HG02970 (cell line): ENCODE data around the gene OXSR1.
"Not testable (repeated sequence)": the region's sequence is repeated elsewhere in the genome, so short reads cannot be mapped to it uniquely, and the experiment has no call there.

Source experiments
- ATAC-seq: cut with Tn5 transposase; IDR thresholded peaks from one replicate; pipeline ENCODE4 v1.9.1; 2021; ENCODE audit warnings: mild to moderate bottlenecking, moderate library complexity, moderate number of reproducible peaks; ENCODE audit not compliant: unreplicated experiment, low FRiP score

OXSR1 gene

DNA sequence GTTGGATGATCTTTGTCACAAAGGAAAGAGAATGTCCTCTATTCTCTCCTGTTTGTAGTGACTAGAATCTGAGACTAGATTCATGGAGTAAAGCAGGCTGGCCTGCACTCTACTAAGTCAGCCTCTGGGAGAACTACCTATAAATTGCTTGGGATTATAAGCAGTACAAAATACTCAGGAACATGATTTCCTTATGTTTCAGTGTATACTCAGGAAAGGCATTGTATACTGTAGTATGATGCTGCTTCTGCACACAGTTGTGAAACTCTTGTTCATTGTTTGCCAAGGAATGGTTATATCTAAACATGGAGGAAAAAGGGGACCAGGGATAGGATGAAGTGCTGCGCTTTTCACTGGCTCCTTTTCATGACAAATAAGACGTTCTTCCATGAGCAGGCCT lies 49.2 kb downstream of the OXSR1 start:
- no peak for ATAC-seq

DNA sequence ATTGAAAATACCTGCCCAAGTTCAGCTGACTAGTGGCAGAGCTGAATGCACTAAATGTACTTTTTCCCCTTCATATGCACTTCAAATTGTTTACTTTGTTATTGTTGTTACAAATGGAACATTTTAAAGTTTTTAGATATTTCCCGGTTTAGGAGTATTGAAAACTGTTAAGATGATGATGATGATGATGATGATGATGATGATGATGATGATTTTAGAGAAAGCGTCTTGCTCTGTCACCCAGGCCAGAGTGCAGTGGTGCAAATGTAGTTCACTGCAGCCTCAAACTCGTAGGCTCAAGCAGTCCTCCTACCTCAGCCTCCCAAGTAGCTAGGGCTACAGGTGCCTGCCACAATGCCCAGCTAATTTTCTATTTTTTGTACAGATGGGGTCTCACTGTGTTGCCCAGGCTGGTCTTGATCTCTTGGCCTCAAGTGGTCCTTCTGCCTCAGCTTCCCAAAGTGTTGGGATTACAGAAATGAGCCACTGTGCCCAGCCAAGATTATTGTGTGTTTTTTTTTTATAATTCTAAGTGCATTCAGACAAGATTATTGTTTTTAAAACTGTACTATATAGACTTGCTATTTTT lies 54.4 kb downstream of the OXSR1 start:
- no peak for ATAC-seq

DNA sequence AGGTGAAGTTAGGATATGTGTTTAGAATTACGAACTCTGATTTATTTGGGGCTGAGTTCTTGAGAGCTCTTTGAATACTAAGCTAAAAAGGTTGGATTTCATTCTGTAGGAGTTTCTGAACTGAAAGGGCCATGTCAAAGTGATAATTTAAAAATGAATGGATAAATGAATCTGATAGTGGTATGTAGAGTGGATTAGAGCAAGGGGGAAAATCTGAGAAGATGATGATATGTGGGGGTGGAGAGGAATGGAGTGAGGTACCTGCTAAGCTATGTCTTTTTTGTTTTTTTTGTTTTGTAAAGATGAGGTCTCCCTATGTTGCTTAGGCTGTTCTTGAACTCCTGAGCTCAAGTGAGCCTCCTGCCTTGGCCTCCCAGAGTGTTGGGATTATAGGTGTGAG lies 55.7 kb downstream of the OXSR1 start:
- no peak for ATAC-seq

DNA sequence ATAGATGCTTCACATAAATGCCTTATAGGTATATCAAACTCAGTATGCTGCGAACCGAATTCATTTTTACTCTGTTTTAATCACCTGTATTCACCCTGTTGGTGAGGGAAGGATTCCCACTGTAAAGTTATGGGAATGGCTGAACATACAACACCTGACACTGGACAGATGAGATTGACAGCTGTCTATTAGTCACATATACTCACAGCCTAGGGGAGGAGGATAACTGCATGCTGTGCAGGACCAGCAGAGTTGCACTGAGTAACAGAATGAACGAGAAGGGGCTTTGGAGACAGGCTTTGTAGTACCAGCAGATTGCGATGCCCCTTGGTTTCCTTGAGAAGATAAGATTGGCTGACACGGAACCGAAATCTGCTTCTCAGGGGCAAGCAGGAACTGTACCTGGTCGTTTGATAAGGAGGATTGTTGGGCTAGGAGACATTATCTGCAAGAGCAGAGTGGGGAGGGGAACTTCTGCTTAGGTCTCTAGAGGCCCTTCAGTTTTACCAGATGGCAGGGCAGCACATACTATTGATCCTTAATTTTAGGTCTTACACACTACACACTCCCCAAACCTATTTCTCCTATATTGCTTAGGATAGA lies 56.8 kb downstream of the OXSR1 start:
- no peak for ATAC-seq

DNA sequence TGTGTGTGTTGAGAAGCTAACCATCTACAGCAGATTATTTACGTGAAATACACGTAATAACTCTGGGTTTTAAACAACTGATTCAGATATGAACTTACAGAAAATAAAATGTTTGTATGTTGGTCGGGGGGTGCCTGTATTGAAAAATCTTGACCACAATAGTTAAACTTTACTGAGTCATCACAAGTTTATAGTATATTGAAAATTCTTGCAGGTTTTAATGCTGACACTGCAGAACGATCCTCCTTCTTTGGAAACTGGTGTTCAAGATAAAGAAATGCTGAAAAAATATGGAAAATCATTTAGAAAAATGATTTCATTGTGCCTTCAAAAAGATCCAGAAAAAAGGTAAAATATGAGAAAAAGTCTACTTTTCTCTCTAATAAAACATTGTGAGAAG lies 59.0 kb downstream of the OXSR1 start:
- ATAC-seq = no peak

DNA sequence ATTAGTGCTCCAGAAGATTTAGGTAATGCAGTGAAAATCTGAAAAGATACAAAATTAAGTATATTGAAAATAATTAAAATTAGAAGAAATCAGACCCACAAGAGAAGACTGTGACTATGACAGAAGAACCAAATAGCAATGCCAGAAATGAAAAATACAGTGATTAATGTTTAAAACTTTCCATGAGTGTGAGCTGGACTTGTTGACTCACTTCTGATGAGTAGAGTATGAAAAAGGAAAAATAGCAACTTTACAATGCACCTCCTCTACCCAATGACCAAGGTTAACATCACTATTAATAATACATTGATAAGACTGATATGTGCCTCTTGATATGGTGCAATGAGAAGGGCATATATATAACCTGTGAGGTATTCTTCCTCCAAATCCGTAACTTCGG lies 60.9 kb downstream of the OXSR1 start:
- no peak for ATAC-seq

DNA sequence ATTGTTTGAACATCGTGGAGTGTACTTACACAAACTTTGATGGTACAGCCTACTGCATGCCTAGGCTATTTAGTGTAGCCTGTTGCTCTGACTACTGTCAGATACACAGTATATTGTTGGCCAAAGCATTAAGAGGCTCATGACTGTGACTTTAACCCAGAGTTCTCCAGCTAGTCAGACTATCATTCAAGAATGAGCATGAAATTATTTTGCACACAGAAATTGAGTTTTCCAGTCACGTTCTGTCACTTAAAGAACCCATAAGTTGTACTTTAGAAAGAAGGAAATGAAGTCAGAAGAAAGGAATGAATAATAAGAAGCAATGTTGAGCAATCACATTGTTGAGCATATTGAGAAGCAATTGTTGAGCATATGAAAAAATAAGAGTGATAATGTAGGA lies 62.7 kb downstream of the OXSR1 start:
- ATAC-seq = no peak

DNA sequence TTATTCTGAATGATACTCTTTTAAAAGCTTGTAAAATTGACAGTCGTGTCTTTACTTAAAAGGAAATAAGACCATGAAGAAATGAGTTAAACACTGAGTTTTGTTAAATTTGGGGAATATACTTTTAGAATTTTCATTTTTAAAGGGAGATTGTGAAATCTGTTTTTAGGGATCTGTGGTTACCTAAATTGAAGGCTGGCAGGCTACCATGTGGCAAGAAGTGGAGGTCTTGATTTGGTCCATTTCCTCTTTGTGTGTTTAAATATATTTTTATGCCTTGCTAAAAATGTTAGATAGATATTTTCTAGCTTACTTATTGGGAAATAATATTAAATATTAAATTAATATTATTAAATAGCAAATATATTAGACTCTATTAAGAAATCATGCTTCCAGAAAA lies 63.7 kb downstream of the OXSR1 start:
- no peak for ATAC-seq

DNA sequence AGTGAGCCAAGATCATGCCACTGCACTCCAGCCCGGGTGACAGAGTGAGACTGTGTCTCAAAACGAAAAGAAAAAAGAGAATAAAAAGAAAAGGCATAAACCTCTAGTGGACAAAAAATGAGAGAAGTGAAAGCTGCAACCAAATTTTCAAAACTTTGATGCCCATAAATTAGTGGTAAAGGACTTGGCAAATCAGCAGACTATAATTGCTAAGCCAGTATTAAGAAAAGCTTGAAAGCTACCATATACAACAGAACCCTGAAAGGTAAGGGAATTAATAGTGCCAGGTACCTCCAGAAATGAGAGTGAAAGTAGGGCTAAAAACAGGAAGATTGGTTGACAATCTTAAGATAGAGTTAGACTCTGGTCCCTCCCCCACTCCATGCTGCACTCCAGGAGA lies 67.4 kb downstream of the OXSR1 start:
- ATAC-seq = no peak

DNA sequence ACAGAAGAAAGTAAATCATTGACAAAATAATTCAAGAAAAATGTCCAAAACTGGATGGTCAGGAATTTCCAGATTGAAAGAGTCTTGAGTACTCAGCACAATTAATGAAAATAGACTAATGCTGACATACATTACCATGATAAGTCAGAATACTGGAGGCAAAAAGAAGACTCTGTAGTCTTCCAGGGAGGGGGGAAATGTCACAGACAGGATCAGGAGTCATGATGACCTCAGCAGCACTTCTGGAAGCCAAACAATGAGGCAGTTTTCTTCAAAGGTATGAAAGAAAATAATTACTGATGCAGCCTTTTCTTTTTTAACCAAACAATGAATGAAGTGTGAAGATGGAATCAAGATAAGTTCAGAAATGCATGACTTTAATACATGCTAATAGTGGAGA lies 70.1 kb downstream of the OXSR1 start:
- no peak for ATAC-seq

DNA sequence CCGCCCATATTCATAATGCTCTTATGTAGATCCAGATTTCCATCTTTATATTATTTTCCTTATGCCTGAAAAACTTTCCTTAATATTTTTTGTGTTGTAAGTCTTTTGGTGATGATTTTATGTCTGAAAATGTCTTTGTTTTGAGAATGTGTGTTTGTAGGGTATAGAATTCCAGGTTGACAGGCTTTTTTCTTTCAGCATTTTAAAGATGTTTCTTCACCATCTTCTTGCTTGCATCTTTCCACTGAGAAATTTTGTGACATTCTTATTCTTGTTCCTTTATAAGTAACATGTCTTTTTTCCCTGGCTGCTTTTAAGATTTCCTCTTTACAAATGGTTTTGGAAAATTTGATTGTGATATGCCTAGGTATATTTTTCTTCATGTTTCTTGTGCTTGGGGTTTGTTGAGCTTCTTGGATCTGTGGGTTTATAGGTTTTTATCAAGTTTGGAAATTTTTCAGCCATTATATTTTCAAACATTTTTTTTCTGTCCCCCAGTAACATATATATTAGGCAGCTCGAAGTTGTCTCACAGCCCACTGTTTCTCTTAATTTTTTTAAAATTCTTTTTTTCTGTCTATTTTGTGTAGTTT lies 73.2 kb downstream of the OXSR1 start:
- ATAC-seq = no peak

DNA sequence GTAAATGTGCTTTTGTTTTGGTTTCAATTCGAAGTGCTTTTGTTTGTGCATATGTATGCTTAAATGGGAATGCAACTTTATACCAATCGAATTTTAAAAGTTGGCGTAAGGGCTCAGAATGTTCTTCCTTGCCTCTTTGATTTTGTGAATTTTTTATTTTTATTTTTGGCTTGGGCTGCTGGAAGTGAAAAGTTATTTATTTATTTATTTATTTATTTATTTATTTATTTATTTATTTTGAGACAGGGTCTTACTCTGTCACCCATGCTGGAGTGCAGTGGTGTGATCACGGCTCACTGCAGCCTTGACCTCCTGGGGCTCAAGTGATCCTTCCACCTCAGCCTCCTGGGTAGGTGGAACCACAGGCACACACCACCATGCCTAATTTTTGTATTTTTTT lies 77.5 kb downstream of the OXSR1 start:
- not testable (repeated sequence) for ATAC-seq

DNA sequence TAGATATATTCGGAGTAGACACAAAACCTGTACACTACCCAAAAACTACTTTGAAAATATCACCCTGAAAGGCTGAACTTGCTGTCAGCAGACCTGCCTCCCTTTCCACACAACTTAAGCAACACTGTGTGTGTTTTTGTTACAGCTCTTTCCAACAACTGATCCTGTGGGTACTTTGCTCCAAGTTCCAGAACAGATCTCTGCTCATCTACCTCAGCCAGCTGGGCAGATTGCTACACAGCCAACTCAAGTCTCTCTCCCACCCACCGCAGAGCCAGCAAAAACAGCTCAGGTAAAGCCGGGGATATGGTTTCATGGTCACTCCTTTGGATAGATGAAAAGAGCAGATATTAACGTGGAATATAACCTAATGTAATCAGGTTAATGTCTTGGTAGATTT lies 80.6 kb downstream of the OXSR1 start:
- ATAC-seq = no peak

DNA sequence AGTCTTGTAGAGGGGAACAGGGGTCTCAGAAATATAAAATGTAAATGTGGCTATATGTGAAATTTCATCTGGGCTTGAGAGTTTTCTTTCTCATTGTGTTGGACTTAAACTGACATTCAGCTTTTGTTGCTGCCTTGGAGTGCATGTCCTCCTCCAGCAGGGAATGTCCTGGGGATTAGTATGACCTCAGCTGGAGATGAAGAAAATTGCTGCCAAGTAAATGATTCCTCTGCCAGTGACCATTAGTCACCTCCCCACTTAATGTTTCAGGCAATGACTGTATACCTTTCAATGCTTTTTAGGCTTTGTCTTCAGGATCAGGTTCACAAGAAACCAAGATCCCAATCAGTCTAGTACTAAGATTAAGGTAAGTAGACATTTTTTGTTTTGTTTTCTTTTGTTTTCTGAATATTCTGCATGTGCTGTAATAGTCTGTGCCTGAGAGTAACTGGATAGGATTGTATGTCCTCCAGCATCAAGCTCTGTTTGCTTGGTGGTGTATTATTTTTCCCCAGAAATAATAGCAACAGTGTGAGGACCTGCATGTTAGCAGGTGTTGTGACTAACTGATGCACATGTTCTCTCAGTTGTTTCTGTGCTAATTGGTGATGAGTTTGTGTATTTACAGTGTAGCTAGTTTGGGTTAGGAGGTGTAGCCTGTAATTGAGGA lies 82.2 kb downstream of the OXSR1 start:
- ATAC-seq = no peak

DNA sequence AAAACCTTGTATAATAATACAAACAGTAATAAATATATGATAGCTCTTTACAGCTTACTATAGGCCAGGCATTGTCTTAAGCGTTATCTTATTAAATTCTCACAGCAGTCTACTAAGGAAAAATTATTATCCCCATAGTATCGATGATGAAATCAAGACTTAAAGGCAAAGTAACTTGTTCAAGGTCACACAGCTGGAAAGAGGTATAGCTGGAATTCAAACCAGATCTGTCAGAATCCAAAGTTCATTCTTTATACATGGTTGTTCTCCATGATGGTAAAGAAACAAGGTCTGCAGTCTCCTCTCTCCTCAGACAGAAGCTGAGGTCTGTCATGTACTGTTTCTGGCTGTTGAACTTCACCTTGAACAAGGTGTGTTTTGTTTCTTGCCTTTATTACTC lies 84.9 kb downstream of the OXSR1 start:
- no peak for ATAC-seq

DNA sequence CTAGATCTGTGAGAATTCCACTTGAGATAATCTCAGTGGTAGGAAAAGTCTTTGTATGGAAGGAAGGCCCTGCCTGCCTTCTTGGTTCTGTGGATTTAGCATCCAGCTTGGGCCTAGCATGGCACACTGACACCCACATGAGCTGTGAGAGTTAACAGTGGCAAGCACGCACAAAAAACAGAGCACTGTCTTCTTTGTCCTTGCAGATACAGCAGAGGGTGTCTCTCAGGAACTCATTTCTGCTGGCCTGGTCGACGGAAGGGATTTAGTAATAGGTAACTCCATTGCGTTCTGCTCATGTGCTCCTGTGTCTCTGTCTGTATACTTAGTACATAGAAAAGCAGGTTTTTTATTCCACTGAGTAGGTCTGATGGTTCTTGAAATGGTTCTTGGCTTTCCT lies 85.9 kb downstream of the OXSR1 start:
- ATAC-seq = no peak

DNA sequence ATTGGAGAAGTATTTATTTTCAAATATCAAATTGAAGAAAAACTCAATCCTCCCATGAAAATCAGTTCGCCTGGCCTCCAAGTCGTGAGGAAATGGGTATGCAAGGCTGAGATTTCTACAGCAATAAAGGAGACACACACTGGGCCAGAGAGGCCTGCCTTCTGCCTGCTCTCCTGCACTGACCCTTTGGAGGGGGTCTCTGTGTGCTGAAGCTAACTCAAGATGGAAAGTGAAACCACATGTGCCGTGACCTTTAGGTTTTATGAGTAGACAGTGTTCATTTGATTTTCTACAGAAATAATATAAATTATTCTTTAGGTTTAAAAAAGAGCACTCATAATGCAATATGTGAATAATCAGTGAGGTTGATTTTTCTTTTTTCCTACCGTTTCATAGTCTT lies 88.4 kb downstream of the OXSR1 start:
- no peak for ATAC-seq

DNA sequence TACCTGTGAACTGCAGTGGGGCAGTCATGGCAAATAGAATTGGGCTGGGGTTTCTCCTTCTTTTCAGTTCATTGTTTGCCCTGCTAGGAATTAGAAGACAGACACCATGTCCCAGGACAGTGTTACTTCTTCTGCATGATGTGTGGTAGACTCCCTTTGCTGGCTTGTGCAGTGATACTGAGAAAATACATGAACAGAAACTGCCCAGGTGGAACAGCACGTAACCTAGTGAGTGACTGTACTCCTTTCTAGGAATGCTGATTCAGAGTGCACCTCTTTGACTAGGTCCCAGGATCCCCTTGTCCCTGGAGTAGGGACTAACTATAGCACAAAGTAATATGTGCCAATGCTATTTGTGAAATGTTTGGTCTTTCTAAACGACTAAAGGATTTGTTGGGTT lies 89.5 kb downstream of the OXSR1 start:
- no peak for ATAC-seq

DNA sequence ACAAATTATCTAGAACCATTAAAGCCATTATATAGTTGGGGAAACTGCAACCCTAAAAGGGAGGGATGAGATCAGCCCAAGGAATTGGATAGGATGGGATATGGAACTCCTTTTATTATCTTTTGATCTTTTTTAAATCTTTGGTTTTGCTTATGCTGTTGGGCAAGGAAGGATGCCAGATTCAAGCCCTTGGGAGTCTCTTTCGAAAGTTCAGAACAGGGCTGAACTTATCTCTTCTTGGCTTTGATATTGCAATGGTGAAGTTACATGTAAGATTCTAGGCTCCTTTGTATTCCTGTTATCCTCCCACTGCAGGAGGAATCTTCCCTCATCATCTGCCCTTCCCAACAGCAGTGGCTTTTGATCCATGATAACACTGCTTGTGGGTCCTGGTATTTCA lies 90.3 kb downstream of the OXSR1 start:
- ATAC-seq = no peak

DNA sequence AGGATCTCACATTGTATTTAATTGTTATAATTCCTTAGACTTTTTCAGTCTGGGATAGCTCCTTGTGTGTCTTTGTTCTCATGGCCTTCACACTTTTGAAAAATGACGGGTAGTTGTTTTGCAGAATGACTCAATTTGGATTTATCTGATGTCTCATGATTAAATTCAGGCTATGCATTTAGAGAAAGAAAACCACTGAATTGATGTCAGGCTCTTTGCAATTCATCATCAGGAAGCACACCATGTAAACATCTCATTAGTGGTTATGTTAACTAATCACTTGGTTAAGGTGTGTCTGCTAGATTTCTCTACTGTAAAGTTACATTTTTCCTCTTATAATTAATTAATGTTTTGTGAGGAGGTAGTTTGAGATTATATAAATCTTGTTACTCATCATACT lies 92.2 kb downstream of the OXSR1 start:
- ATAC-seq = no peak

DNA sequence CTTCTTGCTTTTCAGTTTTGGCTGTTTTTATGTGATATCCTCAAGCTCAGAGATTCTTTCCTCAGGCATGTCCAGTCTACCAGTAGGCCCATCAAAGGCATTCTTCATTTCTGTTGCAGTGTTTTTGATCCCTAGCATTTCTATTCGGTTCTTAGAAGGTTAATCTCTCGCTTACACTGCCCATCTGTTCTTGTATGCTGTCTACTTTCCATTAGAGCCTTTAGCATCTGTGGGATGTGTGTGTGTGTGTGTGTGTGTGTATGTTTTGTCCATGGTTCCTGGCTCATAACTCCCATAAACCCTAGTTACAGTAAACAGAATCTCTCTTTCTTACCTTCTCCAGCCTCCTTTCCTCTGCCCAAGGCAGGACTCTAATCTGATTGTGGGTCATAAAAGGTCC lies 95.1 kb downstream of the OXSR1 start:
- no peak for ATAC-seq

DNA sequence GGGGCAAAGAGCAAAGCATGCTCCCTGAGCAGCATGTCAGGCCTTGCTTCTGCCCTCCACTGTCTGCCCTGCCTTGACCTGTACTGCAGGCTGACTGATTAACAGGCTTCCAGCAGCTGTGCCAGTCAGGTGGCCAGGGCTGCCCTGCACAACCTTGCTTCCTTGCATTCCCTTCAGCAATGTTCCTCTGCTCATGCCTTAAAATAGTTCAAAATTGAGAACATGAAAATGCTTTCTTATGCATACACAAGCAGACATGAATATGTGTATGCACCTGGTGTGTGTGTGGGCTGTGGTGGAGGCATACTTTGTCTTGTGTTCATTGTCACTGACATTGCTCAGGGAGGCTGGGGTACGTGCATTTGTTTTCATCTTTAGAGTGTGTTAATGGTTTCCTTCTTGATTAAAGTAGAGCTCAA lies 99.0 kb downstream of the OXSR1 start:
- ATAC-seq = no peak
